Ovary (tissue), 9 donors: ENCODE measurements around the gene MBD3. TPM values are rescaled to one million over a fixed set of nuclear protein-coding genes. Genes with fewer than 3 reads are reported as not detected.

ENCODE experiments used
- DNase-seq, 5 donors: peaks; one replicate each; pipeline ENCODE4 v3.0.0-alpha.2; 2019 to 2020
- H3K27ac ChIP-seq, 2 donors: fragments of 200-600 bp; one replicate each; pipeline versions ENCODE4 v1.5.1 to v1.8.0; 2019 to 2022
- H3K27me3 ChIP-seq: fragments of 200-600 bp; one replicate; pipeline ENCODE4 v1.8.0; 2022
- H3K36me3 ChIP-seq: fragments of 200-600 bp; sonication (generic); one replicate; pipeline ENCODE4 v1.5.1; 2019
- H3K4me1 ChIP-seq: one replicate; pipeline ENCODE4 v1.8.1; 2013; ENCODE audit warnings: mild to moderate bottlenecking, moderate library complexity; ENCODE audit not compliant: insufficient read depth
- H3K4me3 ChIP-seq: fragments of 200-600 bp; sonication (generic); one replicate; pipeline ENCODE4 v1.5.1; 2017
- H3K9me3 ChIP-seq, 2 donors: fragments of 200-600 bp in 1 of 2; sonication (generic) in 1 of 2; one replicate each; pipeline versions ENCODE4 v1.5.1 to v1.8.1; 2013 to 2019; ENCODE audit warnings: mild to moderate bottlenecking in 1 of 2, moderate library complexity in 1 of 2
- EP300 ChIP-seq: sonication (generic); formaldehyde crosslinking; IDR thresholded peaks from one replicate; pipeline ENCODE4 v1.6.1; 2017; ENCODE audit warnings: antibody characterized with exemption
- POLR2A ChIP-seq: fragments of 450-650 bp; IDR thresholded peaks from one replicate; pipeline ENCODE4 v1.6.1; 2017; ENCODE audit warnings: antibody characterized with exemption, mild to moderate bottlenecking, moderate library complexity
- WGBS, 3 donors: extraction: QIAGEN DNeasy Blood & Tissue Kit in 1 of 3; methylation state at CpG; one replicate each; pipeline versions ENCODE4 v1.1.5 to v1.1.7; 2013 to 2017; 5-methylcytosine and 5-hydroxymethylcytosine counted together
- intact Hi-C, 4 donors: fragments of 100-400 bp; cut with DNase I; formaldehyde crosslinking; loops; one replicate each; pipeline versions ENCODE4 v1.11.0 to v1.15.1; 2022 to 2023
- polyA plus RNA-seq, 2 donors: library from polyadenylated mRNA; stranded (reverse); fragments of 200-250 nt in 1 of 2; fragments of 350-450 nt in 1 of 2; fragmentation: Illumina TruSeq in 1 of 2; extraction: RNeasy Lipid Tissue Mini Kit (QIAGEN cat#74804) in 1 of 2; gene quantifications; one replicate each; pipeline ENCODE4 v1.2.3, GENCODE V29; 2013 to 2014
- total RNA-seq, 7 donors: library from RNA; depleted of rRNA in 2 of 7; stranded (reverse); fragments of >200 nt in 2 of 7; fragmentation: NEBNext Ultra II Directional in 3 of 7; extraction: Animal tissue kit (Norgen Biotek cat#: 25700) in 3 of 7; gene quantifications; one replicate each; pipeline versions ENCODE4 v1.1.0 to v1.2.4, GENCODE V29; 2016 to 2023
- TF ChIP-seq, protein P1 (sequence below), 3 donors: fragments of 450-650 bp in 2 of 3; fragments of 200-600 bp in 1 of 3; IDR thresholded peaks; one replicate each; pipeline versions ENCODE4 v1.5.1 to v1.8.0; 2016 to 2022; ENCODE audit warnings: antibody characterized with exemption in 3 of 3, mild to moderate bottlenecking in 1 of 3
- donor health status: DM: no; HTN: no; CAD: no; lungs with moderate emphysema.
- donor health status: DM: no; HTN: no; CAD: no.
- donor health status: Bipolar disorder and iron deficiency.
- donor health status: DM: yes; HTN: yes; CAD: no.
- donor health status: DM: no; HTN: no; CAD: no.
- donor health status: DM: yes; HTN: yes; CAD: no.

MBD3 gene
- total and polyA plus RNA-seq, 9 donors: 2.1 to 94.7 (median 74.3) TPM

DNA sequence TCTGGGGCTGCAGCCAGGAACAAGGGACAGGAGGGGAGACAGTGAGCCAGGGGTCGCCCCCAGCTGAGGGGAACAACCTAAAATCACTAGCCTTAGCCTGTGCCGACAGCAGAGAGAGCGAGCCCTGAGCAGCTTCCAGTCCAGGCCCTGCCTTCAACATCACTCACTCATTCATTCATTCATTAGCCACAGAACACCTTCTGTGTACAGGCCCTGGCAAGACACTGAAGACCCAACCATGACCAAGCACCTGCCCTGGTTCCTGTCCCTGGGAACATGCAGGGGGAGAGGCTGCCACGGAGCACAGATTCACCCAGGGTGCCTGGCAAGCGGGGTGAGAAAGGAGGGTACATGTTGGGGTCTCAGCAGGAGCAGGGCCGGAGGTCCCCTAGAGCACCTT, 29.4 kb downstream of the MBD3 start:
- TF ChIP-seq EP300 (no peak), POLR2A (no peak)
- TF ChIP-seq, protein P1, sequence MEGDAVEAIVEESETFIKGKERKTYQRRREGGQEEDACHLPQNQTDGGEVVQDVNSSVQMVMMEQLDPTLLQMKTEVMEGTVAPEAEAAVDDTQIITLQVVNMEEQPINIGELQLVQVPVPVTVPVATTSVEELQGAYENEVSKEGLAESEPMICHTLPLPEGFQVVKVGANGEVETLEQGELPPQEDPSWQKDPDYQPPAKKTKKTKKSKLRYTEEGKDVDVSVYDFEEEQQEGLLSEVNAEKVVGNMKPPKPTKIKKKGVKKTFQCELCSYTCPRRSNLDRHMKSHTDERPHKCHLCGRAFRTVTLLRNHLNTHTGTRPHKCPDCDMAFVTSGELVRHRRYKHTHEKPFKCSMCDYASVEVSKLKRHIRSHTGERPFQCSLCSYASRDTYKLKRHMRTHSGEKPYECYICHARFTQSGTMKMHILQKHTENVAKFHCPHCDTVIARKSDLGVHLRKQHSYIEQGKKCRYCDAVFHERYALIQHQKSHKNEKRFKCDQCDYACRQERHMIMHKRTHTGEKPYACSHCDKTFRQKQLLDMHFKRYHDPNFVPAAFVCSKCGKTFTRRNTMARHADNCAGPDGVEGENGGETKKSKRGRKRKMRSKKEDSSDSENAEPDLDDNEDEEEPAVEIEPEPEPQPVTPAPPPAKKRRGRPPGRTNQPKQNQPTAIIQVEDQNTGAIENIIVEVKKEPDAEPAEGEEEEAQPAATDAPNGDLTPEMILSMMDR (IDR thresholded peaks at IDR 0.05): no peak
- Histone ChIP-seq H3K27me3 (no peaks in the 10 kb centered on the region), H3K9me3 (no peaks in the 10 kb centered on the region), H3K36me3 (no peaks in the 10 kb centered on the region), H3K4me3 (no peak overlapping the region), H3K4me1 (peaks cover 6% of the 10 kb centered on the region), H3K27ac (no peak overlapping the region)
- intact Hi-C loops: no loop called here
- 81 to 87% (median 84%) methylated on average over 6 of the region's 6 CpGs for WGBS, 3 donors
- DNase-seq: no peak

DNA sequence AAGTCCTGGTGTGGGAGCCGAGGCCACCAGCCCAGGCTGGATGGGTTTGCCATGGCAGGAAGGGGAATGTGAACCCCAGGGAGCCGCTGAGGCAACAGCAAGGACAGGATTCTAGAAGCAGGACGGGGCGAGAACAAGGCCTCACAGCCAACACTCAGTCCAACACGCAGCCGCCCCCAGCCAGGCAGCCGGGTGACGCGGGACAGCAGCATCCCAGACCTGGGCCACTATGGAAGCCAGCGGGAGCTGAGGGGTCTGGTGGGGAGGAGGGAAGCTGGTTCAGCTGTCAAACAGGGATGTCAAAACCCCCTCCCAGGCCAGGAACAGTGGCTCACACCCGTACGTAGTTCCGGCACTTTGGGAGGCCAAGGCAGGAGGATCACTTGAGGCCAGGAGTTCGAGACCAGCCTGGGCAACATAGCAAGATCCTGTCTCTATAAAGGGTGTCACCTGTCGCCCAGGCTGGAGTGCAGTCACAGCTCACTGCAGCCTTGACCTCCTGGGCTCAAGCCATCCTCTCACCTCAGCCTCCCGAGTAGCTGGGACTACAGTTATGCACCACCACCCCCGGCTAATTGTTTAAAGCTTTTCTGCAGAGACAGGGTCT, 31.3 kb downstream of the MBD3 start:
- H3K27me3 ChIP-seq: no peaks in the 10 kb centered on the region
- no peaks in the 10 kb centered on the region for H3K36me3 ChIP-seq
- DNase-seq: no peak
- TF ChIP-seq, protein P1 (IDR thresholded peaks at IDR 0.05): no peak
- TF ChIP-seq EP300 (no peak), POLR2A (no peak)
- H3K4me3 ChIP-seq: no peak overlapping the region
- H3K27ac ChIP-seq: no peak overlapping the region
- peaks cover 6% of the 10 kb centered on the region for H3K4me1 ChIP-seq
- 82 to 85% (median 84%) methylated on average over 17 of the region's 17 CpGs for WGBS, 3 donors
- intact Hi-C loops: no loop called here
- no peaks in the 10 kb centered on the region for H3K9me3 ChIP-seq

DNA sequence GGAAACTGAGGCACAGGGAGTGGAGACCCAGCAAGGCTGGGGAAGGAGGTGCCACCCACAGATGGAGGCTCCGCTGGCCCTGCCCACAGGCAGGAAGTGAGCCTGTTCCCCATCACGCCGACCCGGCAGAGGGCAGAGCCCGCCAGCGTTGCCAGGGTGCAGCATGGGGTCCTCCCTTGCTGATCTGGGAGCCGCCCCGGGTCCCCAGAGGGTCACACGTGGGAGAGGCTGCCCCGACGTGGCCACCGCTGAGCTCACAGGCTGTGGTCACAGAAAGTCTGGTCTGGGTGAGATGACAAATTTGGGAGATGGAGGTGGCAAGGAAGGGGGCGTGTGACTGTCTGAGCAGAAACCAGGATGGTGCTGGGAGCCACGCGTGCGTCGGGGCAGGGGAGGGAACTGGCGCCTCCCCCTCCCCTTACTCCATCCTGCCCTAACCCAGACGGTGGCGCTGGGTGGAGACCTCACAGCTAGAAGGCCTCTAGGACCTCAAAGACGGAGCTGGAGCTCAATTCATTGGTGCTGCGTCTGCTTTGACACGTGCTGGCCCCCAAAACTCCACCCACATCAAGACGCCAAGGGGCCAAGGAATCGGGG, 32.3 kb downstream of the MBD3 start:
- 54 to 61% (median 56%) methylated on average over 25 of the region's 25 CpGs for WGBS, 3 donors

DNA sequence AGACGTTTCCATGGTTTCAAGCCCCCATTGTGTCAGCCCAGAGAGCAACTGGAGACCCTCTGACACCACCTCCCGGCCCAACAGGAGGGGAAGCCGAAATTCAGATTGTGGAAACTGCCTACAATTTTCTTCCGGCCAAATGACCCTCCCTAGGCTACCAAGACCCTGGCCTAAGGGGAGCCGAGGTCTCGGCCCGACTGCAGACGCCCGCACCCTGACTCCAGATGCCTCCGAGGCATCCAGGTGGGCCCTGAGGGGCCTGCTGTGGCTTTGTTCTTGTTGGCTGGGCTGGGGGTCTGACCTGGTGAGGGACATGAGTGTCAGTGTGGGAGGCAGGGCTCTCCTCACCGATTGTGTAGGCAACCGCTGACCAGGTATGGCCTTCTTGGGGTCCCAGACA, 34.1 kb downstream of the MBD3 start:
- TF ChIP-seq EP300: no peak
- TF ChIP-seq, protein P1 (IDR thresholded peaks at IDR 0.05): no peak
- TF ChIP-seq POLR2A: no peak
- Histone ChIP-seq H3K4me3 (no peak overlapping the region), H3K9me3 (no peaks in the 10 kb centered on the region), H3K27ac (no peak overlapping the region), H3K27me3 (no peaks in the 10 kb centered on the region), H3K36me3 (no peaks in the 10 kb centered on the region), H3K4me1 (no peaks in the 10 kb centered on the region)
- WGBS, 3 donors: 79 to 84% (median 80%) methylated on average over 12 of the region's 12 CpGs
- DNase-seq: no peak
- intact Hi-C loops: loop anchor here in 3 of 4 donors (10.0 kb wide), 3 partner anchors 96 to 206 kb away; partner anchors contain the start of gene TCF3 (in 1 of the 3)

More for the DNA sequence above, 32.3 kb downstream of the MBD3 start:
- Histone ChIP-seq H3K27ac (no peak overlapping the region), H3K4me1 (no peaks in the 10 kb centered on the region), H3K27me3 (no peaks in the 10 kb centered on the region), H3K4me3 (no peak overlapping the region), H3K9me3 (no peaks in the 10 kb centered on the region), H3K36me3 (no peaks in the 10 kb centered on the region)
- no peak for TF ChIP-seq POLR2A
- TF ChIP-seq EP300: no peak
- TF ChIP-seq, protein P1 (IDR thresholded peaks at IDR 0.05): no peak
- no peak for DNase-seq
- intact Hi-C loops: no loop called here
